IMR-90 (cell line): Measurements from ENCODE around the gene FOXO1.

ENCODE experiments used
- BHLHE40 ChIP-seq: fragments of 150-350 bp; IDR thresholded peaks from 2 replicates; pipeline ENCODE4 v1.6.1; 2016; ENCODE audit warnings: mild to moderate bottlenecking, low read depth, low read length
- CEBPB ChIP-seq: IDR thresholded peaks from 2 replicates; pipeline ENCODE4 v1.6.1; 2012; ENCODE audit warnings: low read depth, low read length, improper control_type of control experiment
- CHD1 ChIP-seq: IDR thresholded peaks from 2 replicates; pipeline ENCODE4 v1.6.1; 2012; ENCODE audit warnings: low read depth, low read length, improper control_type of control experiment
- CTCF ChIP-seq: conservative IDR thresholded peaks from 2 replicates; pipeline ENCODE4 v1.5.1; 2012; ENCODE audit warnings: mild to moderate bottlenecking, low read depth, low read length, improper control_type of control experiment
- MAFK ChIP-seq: IDR thresholded peaks from 2 replicates; pipeline ENCODE4 v1.6.1; 2012; ENCODE audit warnings: low read depth, low read length, improper control_type of control experiment
- MAZ ChIP-seq: IDR thresholded peaks from 2 replicates; pipeline ENCODE4 v1.6.1; 2012; ENCODE audit warnings: low read depth, mild to moderate bottlenecking, low read length, improper control_type of control experiment, moderate library complexity, borderline replicate concordance
- MXI1 ChIP-seq: IDR thresholded peaks from 2 replicates; pipeline ENCODE4 v1.6.1; 2012; ENCODE audit warnings: low read depth, mild to moderate bottlenecking, low read length, moderate library complexity, borderline replicate concordance
- POLR2A ChIP-seq: IDR thresholded peaks from 2 replicates; pipeline ENCODE4 v1.6.1; 2012; ENCODE audit warnings: mild to moderate bottlenecking, low read depth, low read length
- RAD21 ChIP-seq: IDR thresholded peaks from 2 replicates; pipeline ENCODE4 v1.6.1; 2012; ENCODE audit warnings: low read length, improper control_type of control experiment
- RCOR1 ChIP-seq: IDR thresholded peaks from 2 replicates; pipeline ENCODE4 v1.6.1; 2012; ENCODE audit warnings: mild to moderate bottlenecking, low read length, improper control_type of control experiment; ENCODE audit not compliant: insufficient replicate concordance
- RFX5 ChIP-seq: IDR thresholded peaks from 2 replicates; pipeline ENCODE4 v1.8.0; 2012; ENCODE audit warnings: low read depth, mild to moderate bottlenecking, low read length, moderate library complexity
- TF ChIP-seq, protein P1 (sequence below): fragments of 150-350 bp; IDR thresholded peaks from 2 replicates; pipeline ENCODE4 v1.6.1; 2017; ENCODE audit warnings: mild to moderate bottlenecking, antibody characterized with exemption, low read length, low read depth

DNA sequence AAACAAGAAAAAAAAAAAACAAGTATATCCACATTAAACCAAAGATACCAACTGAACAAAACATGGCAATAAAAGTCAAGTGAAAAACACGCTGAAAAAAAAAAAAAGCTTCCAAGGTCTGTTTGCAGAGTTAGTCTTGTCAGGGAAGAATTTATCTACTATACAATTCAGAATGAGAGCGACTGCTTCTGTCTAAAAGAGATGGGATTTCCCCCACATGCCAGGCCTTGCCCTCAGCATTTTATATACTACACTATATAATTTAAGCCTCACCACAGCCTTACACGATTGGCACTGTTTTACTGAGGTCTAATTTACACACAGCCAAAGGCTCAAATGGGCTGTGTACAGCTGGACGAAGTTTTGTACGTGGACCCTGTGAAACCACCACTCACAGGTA is 67.3 kb downstream of the FOXO1 start:
- TF ChIP-seq POLR2A: no peak
- TF ChIP-seq MXI1: no peak
- no peak for TF ChIP-seq CTCF
- TF ChIP-seq, protein P1, sequence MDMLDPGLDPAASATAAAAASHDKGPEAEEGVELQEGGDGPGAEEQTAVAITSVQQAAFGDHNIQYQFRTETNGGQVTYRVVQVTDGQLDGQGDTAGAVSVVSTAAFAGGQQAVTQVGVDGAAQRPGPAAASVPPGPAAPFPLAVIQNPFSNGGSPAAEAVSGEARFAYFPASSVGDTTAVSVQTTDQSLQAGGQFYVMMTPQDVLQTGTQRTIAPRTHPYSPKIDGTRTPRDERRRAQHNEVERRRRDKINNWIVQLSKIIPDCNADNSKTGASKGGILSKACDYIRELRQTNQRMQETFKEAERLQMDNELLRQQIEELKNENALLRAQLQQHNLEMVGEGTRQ: no peak
- no peak for TF ChIP-seq RFX5
- no peak for TF ChIP-seq RCOR1
- TF ChIP-seq CEBPB: no peak
- no peak for TF ChIP-seq MAFK
- TF ChIP-seq BHLHE40: no peak
- TF ChIP-seq CHD1: no peak
- no peak for TF ChIP-seq RAD21
- no peak for TF ChIP-seq MAZ
